Measurements from ENCODE around the gene TTLL5.

DNA sequence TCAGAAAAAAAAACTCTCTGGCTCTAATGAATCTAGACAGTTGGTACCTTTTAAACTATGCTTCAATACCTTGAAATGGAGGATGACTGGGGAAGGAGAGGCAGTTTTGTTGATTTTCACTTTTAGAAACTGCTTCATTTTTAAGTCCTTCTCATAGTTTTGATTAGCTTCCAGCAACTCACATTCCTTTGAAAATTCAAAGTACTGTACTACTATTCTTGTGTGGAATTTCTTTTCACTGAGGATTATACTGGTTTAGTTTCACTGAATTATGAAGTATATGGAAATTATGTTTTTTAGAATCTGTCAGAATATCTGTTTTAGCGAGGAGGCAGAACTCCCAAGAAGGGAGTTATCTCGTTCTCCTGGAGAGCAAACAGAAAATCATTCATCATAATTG is 204.5 kb downstream of the TTLL5 start:
- TF ChIP-seq, protein P1, sequence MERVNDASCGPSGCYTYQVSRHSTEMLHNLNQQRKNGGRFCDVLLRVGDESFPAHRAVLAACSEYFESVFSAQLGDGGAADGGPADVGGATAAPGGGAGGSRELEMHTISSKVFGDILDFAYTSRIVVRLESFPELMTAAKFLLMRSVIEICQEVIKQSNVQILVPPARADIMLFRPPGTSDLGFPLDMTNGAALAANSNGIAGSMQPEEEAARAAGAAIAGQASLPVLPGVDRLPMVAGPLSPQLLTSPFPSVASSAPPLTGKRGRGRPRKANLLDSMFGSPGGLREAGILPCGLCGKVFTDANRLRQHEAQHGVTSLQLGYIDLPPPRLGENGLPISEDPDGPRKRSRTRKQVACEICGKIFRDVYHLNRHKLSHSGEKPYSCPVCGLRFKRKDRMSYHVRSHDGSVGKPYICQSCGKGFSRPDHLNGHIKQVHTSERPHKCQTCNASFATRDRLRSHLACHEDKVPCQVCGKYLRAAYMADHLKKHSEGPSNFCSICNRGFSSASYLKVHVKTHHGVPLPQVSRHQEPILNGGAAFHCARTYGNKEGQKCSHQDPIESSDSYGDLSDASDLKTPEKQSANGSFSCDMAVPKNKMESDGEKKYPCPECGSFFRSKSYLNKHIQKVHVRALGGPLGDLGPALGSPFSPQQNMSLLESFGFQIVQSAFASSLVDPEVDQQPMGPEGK (CRISPR knock-in tag; IDR thresholded peaks at IDR 0.05; ENCODE audit: borderline replicate concordance): no peak
- TF ChIP-seq ZNF8 (CRISPR knock-in tag; IDR thresholded peaks at IDR 0.05): no peak
- TF ChIP-seq ZFP30 (CRISPR knock-in tag; IDR thresholded peaks at IDR 0.05): no peak

All from SK-N-SH treated with all-trans-retinoic acid at 6 μM for 48 hours (cell line).